HFFc6 (cell line): ENCODE measurements around the gene CLDND2. TPM values are rescaled to one million over a fixed set of nuclear protein-coding genes. Genes with fewer than 3 reads are reported as not detected.

Experiments used
- DNase-seq: peaks from one replicate; pipeline ENCODE4 v3.0.0-alpha.2; 2018
- H3K27ac Mint-ChIP-seq: 2 replicates; pipeline ENCODE4 v1.8.0; 2020; ENCODE audit warnings: mild to moderate bottlenecking, mixed read lengths
- H3K27me3 Mint-ChIP-seq: 2 replicates; pipeline ENCODE4 v1.8.0; 2021; ENCODE audit warnings: mild to moderate bottlenecking, moderate library complexity, mixed read lengths; ENCODE audit not compliant: insufficient read depth
- H3K36me3 Mint-ChIP-seq: 2 replicates; pipeline ENCODE4 v1.8.0; 2021; ENCODE audit warnings: low read depth, mixed read lengths
- H3K4me1 Mint-ChIP-seq: 2 replicates; pipeline ENCODE4 v1.8.0; 2020; ENCODE audit warnings: low read depth, mixed read lengths
- H3K4me3 Mint-ChIP-seq: 2 replicates; pipeline ENCODE4 v1.8.0; 2020; ENCODE audit warnings: mild to moderate bottlenecking, moderate library complexity, mixed read lengths
- H3K9me3 Mint-ChIP-seq: 2 replicates; pipeline ENCODE4 v1.8.0; 2020; ENCODE audit warnings: mild to moderate bottlenecking, mixed read lengths
- total RNA-seq, 6 experiments: library from RNA; stranded (reverse); fragmentation: NEBNext Ultra II Directional; extraction: Animal tissue kit (Norgen Biotek cat#: 25700); gene quantifications; 2 replicates in 1 of 6; 3 replicates in 5 of 6; pipeline ENCODE4 v1.2.3, GENCODE V29; 2021
- TF ChIP-seq, protein P1 (sequence below): fragments of 200-600 bp; sonication (generic); IDR thresholded peaks from 2 replicates; pipeline ENCODE4 v1.5.0; 2021; ENCODE audit warnings: antibody characterized with exemption, mild to moderate bottlenecking

The CLDND2 gene
- total RNA-seq, 6 experiments from 2014 or later = 0.60 to 2.3 (median 0.94) TPM

DNA sequence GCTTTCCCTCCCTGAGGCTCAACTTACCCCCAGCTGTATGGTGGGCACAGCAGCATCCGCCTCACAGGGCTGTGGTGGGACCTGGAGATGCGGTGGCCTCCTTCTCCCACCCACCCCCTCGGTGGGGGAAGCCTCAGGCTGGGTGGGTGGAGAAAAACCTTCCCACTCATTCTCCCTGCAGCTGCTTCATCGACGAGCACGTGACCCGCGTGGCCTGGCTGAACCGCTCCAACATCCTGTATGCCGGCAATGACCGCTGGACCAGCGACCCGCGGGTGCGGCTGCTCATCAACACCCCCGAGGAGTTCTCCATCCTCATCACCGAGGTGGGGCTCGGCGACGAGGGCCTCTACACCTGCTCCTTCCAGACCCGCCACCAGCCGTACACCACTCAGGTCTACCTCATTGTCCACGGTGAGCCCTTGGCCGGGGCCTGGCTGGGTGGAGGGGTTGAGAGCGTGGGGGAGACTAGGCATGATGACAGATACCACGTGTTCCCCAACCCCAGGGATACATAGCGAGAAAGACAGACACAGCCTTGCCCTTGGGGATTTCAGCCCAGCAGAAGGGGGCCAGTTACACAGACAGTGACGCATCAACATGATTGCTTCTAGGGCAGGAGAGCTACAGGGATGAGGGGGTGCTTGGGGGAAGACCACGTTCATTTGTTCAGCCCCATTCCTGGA, 45.2 kb downstream of the CLDND2 start:
- TF ChIP-seq, protein P1, sequence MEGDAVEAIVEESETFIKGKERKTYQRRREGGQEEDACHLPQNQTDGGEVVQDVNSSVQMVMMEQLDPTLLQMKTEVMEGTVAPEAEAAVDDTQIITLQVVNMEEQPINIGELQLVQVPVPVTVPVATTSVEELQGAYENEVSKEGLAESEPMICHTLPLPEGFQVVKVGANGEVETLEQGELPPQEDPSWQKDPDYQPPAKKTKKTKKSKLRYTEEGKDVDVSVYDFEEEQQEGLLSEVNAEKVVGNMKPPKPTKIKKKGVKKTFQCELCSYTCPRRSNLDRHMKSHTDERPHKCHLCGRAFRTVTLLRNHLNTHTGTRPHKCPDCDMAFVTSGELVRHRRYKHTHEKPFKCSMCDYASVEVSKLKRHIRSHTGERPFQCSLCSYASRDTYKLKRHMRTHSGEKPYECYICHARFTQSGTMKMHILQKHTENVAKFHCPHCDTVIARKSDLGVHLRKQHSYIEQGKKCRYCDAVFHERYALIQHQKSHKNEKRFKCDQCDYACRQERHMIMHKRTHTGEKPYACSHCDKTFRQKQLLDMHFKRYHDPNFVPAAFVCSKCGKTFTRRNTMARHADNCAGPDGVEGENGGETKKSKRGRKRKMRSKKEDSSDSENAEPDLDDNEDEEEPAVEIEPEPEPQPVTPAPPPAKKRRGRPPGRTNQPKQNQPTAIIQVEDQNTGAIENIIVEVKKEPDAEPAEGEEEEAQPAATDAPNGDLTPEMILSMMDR = no peak
- DNase-seq = no peak

DNA sequence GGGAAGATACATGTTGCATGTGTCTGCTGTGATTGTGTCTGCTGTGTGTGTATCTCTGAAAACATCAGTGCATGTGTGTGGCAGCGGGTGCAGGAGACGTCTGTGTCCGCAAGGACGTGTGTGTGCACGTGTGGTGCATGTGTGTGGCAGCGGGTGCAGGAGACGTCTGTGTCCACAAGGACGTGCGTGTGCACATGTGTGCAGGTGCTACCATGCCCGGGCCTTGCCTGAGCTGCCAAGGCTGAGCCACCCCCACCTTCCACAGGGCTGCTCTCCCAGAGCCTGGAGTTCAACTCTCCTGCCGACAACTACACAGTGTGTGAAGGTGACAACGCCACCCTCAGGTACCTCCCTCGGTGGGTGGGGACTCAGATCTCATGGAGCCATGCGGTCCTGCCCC, 47.0 kb downstream of the CLDND2 start:
- Mint-ChIP-seq H3K36me3 (no peaks in the 10 kb centered on the region), H3K27me3 (peaks cover 5% of the 10 kb centered on the region; the same call in 1 of the 2 replicates), H3K9me3 (peaks cover 20% of the 10 kb centered on the region), H3K4me3 (no peak overlapping the region), H3K27ac (no peak overlapping the region), H3K4me1 (no peaks in the 10 kb centered on the region)
- DNase-seq = no peak
- TF ChIP-seq, protein P1 = no peak

More for the DNA sequence above, 45.2 kb downstream of the CLDND2 start:
- Mint-ChIP-seq H3K4me1 (no peaks in the 10 kb centered on the region), H3K27me3 (peaks cover 7% of the 10 kb centered on the region; the same call in 1 of the 2 replicates), H3K36me3 (no peaks in the 10 kb centered on the region), H3K27ac (no peak overlapping the region), H3K4me3 (no peak overlapping the region), H3K9me3 (peaks cover 24% of the 10 kb centered on the region)

DNA sequence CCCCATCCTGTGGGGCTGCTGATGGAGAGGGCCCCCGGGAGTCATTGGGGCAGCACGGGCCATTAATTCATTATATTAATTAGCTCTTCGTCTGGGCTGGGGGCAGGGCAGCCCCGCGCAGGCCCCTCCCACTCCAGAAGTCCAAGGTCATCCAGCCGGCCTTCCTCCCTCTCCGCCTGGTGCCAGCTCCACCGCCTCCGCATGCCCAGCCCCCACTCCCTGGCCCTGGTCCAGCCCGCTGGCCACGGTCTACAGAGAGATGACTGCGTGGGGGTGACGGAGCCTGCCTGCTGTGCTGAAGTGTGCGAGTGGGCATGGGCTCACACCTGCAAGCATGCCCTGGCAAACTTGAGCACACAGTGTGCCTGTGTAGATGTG, 48.5 kb downstream of the CLDND2 start:
- Mint-ChIP-seq H3K27ac (no peak overlapping the region), H3K4me3 (no peak overlapping the region), H3K4me1 (no peaks in the 10 kb centered on the region), H3K27me3 (peaks cover 5% of the 10 kb centered on the region; the same call in 1 of the 2 replicates), H3K36me3 (no peaks in the 10 kb centered on the region), H3K9me3 (peaks cover 14% of the 10 kb centered on the region)
- DNase-seq = no peak
- TF ChIP-seq, protein P1 = no peak

DNA sequence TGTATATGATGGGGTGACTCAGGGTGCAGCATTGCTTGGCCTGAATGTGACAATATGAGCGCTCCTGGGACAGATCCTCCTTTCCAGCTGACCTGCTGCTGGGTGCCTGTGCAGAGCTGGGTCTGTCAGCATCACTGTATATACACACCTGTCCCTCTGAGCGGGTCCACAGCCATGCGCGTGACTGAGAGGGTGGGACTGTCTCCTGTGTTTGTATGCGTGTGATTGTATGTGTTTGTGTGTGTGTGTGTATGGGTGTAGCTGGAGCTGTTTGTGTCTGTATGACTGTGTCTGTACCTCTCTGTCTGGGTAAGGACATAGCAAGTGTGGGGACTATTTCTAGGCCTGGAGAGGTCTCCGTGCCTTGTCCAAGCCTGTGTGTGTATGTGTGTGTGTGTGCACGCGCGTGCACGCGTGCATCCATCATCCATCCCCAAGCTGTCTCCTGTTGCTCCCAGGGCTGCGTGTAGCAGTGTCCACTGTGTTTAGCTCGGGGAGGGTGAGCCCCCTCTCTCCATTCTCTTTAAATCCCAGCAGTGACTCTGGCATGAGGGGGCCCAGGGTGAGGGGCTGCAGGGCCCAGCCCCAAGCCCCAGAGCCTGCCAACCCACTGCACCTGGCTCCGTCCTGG, 49.0 kb downstream of the CLDND2 start:
- TF ChIP-seq, protein P1 = no peak
- Mint-ChIP-seq H3K9me3 (peaks cover 16% of the 10 kb centered on the region), H3K27me3 (peaks cover 5% of the 10 kb centered on the region), H3K4me1 (no peaks in the 10 kb centered on the region), H3K4me3 (no peak overlapping the region), H3K27ac (no peak overlapping the region), H3K36me3 (no peaks in the 10 kb centered on the region)
- DNase-seq = no peak

DNA sequence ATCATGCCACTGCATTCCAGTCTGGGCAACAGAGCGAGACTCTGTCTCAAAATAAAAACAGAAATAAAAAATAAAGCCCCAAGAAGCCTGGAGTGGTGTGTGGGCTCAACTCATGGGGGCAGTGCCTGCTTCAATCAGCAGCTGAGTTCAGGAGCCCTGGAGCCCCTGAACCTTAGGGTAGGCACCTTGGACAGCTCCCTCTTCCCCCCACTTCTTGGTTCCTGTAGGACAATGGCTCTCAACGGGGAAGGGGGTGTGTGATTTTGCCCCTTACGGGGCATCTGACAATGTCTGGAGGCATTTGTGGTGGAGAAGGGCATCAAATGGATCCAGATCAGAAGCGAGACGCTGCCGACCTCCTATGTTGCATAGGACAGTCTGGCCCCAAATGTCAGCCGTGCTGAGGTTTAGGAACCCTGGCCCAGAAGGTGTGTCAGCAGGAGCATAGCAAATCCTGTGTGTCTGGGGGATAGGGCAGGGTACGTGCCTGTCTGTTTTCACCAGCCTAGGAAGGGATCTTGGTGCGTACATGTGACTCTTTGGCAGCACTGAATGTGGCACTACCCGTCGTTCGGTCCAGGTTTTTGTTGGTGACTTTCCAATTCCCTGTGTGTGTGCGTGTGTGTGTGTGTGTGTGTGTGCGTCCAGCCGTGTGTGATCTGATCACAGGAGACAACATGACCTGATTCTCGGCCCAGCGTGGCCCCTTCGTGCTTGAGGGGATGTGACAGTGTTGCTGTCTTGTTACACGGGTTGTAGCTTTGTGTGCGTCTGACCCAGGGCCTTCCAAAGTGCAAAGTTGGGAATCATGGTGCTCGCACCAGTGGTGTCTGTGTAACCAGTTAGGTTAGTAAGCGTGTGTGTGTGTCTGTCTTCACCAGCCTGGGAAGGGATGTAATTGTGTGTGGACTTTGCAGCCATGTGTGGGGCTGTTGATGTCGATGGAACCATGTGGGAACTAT, 49.8 kb downstream of the CLDND2 start:
- Mint-ChIP-seq H3K27ac (no peak overlapping the region), H3K36me3 (no peaks in the 10 kb centered on the region), H3K27me3 (peaks cover 8% of the 10 kb centered on the region), H3K4me1 (no peaks in the 10 kb centered on the region), H3K4me3 (no peak overlapping the region), H3K9me3 (peaks cover 16% of the 10 kb centered on the region)
- TF ChIP-seq, protein P1 = no peak
- no peak for DNase-seq
